MCF 10A (cell line): ENCODE results near the gene MUC4. TPM values are rescaled to one million over a fixed set of nuclear protein-coding genes. Genes with fewer than 3 reads are reported as not detected.
"Not testable (repeated sequence)": the region's sequence is repeated elsewhere in the genome, so short reads cannot be mapped to it uniquely, and the experiment has no call there.

Experiments
- BruUV-seq: library from RNA; stranded (reverse); fragments of 400-500 nt; replicated peaks from 2 replicates; lab custom pipeline; 2021; lab: Mats Ljungman, UMichigan
- CTCF ChIA-PET: fragments of 300-600 bp; sonication (Branson Sonifier 250); formaldehyde crosslinking; extraction: SDS; loops from one replicate; lab custom pipeline; 2021; ENCODE audit warnings: antibody characterized with exemption, inconsistent platforms; lab: Yijun Ruan, JAX
- POLR2A ChIA-PET: fragments of 300-600, 350-650 bp; sonication (Branson Sonifier 250); formaldehyde crosslinking; extraction: SDS; loops from one replicate; lab custom pipeline; 2020; ENCODE audit warnings: antibody characterized with exemption, inconsistent platforms; lab: Yijun Ruan, JAX
- DNase-seq: peaks from one replicate; pipeline ENCODE4 v3.0.0-alpha.2; 2018; ENCODE audit not compliant: unreplicated experiment
- H3K27ac Mint-ChIP-seq: one replicate; pipeline ENCODE4 v1.8.0; 2022; ENCODE audit warnings: mild to moderate bottlenecking, low read depth, mixed read lengths; ENCODE audit not compliant: unreplicated experiment
- H3K27me3 Mint-ChIP-seq: one replicate; pipeline ENCODE4 v1.8.0; 2022; ENCODE audit warnings: mixed read lengths; ENCODE audit not compliant: insufficient read depth, unreplicated experiment
- H3K36me3 Mint-ChIP-seq: one replicate; pipeline ENCODE4 v1.8.0; 2022; ENCODE audit warnings: mild to moderate bottlenecking, moderate library complexity, mixed read lengths; ENCODE audit not compliant: insufficient read depth, unreplicated experiment
- H3K4me1 Mint-ChIP-seq: one replicate; pipeline ENCODE4 v1.8.0; 2022; ENCODE audit warnings: mixed read lengths; ENCODE audit not compliant: insufficient read depth, unreplicated experiment
- H3K4me3 Mint-ChIP-seq: one replicate; pipeline ENCODE4 v1.8.0; 2022; ENCODE audit warnings: mild to moderate bottlenecking, moderate library complexity, mixed read lengths; ENCODE audit not compliant: unreplicated experiment
- H3K9me3 Mint-ChIP-seq: one replicate; pipeline ENCODE4 v1.8.0; 2022; ENCODE audit warnings: mixed read lengths; ENCODE audit not compliant: unreplicated experiment
- CTCF ChIP-seq: fragments of 200-600 bp; IDR thresholded peaks from one replicate; pipeline ENCODE4 v1.8.0; 2022; ENCODE audit warnings: antibody characterized with exemption, mild to moderate bottlenecking; ENCODE audit not compliant: unreplicated experiment
- intact Hi-C: fragments of 100-400 bp; cut with micrococcal nuclease; formaldehyde crosslinking; loops from 2 replicates; pipeline ENCODE4 v1.14.1; 2022
- total RNA-seq: library from RNA; stranded (reverse); gene quantifications from 2 replicates; pipeline ENCODE4 v1.2.3, GENCODE V29; 2022

The MUC4 gene
- total RNA-seq, 1 experiment from 2014 or later = not detected

GRCh38 chr3:195806916-195807231, 4.9 kb downstream of the MUC4 start:
- H3K9me3 Mint-ChIP-seq = no peaks in the 10 kb centered on the region
- no peaks in the 10 kb centered on the region for H3K36me3 Mint-ChIP-seq
- BruUV-seq = no TSS peak
- H3K27me3 Mint-ChIP-seq = peaks cover 62% of the 10 kb centered on the region
- ChIA-PET POLR2A (no interaction called here), CTCF (no interaction called here)
- intact Hi-C loops = no loop called here
- H3K4me3 Mint-ChIP-seq = no peak overlapping the region
- no peak for TF ChIP-seq CTCF
- DNase-seq = no peak
- H3K4me1 Mint-ChIP-seq = peaks cover 9% of the 10 kb centered on the region
- H3K27ac Mint-ChIP-seq = no peak overlapping the region

DNA sequence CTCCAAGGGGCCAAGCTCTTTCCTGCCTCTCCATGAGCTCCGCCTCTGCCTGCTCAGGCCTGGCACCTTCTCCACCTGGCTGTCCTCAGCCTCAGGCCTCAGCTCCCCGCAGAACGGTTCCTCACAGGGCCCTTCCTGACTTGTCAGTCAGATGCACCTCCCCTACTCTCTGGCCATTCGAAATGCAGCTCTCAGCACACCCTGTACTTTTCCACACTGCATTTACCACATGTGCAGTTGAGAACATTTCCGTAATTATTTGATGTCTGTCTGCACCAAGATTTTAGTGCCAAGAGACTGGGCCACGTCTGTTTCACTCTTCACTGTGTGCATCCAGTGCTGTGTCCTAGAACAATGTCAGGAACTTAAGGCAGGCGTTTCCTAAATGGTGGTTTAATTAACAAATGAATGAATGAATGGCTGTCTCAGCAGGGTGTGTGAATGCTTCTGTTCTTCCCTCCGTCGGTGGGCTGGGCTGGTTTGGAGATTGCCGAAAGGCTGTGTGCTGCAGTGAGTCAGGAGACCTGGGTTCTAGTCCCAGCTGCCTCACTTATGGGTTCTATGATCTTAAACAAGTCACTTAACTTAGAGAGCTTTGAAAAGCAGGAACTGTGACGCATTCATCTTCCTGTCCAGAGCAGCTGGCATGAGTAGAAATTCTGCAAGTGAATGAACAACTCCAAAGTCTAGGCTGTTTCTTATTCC, 5.4 kb downstream of the MUC4 start:
- ChIA-PET POLR2A (no interaction called here), CTCF (no interaction called here)
- no TSS peak for BruUV-seq
- H3K27me3 Mint-ChIP-seq = peaks cover 62% of the 10 kb centered on the region
- H3K4me1 Mint-ChIP-seq = peaks cover 9% of the 10 kb centered on the region
- no peak overlapping the region for H3K27ac Mint-ChIP-seq
- H3K36me3 Mint-ChIP-seq = no peaks in the 10 kb centered on the region
- H3K9me3 Mint-ChIP-seq = no peaks in the 10 kb centered on the region
- DNase-seq = no peak
- H3K4me3 Mint-ChIP-seq = no peak overlapping the region
- TF ChIP-seq CTCF = no peak
- intact Hi-C loops = no loop called here

DNA sequence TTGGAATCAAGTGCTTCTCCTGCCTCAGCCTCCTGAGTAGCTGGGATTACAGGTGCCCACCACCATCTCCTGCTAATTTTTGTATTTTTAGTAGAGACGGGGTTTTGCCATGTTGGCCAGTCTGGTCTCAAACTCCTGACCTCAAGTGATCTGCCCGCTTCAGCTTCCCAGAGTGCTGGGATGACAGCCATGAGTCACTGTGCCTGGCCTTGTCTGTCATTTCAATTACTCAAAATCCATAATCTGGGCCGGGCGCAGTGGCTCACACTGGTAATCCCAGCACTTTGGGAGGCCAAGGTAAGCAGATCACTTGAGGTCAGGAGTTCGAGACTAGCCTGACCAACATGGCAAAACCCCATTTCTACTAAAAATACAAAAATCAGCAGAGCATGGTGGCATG, 6.1 kb downstream of the MUC4 start:
- intact Hi-C loops, H3K4me3 Mint-ChIP-seq, BruUV-seq, CTCF ChIA-PET, H3K4me1 Mint-ChIP-seq, DNase-seq, H3K9me3 Mint-ChIP-seq, H3K27ac Mint-ChIP-seq, POLR2A ChIA-PET, H3K36me3 Mint-ChIP-seq: not testable (repeated sequence)
- peaks cover 62% of the 10 kb centered on the region for H3K27me3 Mint-ChIP-seq

GRCh38 chr3:195805181-195805580, 6.5 kb downstream of the MUC4 start:
- Mint-ChIP-seq H3K36me3 (no peaks in the 10 kb centered on the region), H3K9me3 (no peaks in the 10 kb centered on the region), H3K4me3 (no peak overlapping the region), H3K4me1 (peaks cover 5% of the 10 kb centered on the region), H3K27me3 (peaks cover 59% of the 10 kb centered on the region), H3K27ac (no peak overlapping the region)
- no peak for TF ChIP-seq CTCF
- POLR2A ChIA-PET = no interaction called here
- CTCF ChIA-PET = no interaction called here
- intact Hi-C loops = no loop called here
- DNase-seq = no peak
- BruUV-seq = no TSS peak
